NCI-H1417 (cell line): ENCODE results near the gene APLP1.

Experiments used
- DNase-seq, 3 experiments: peaks; one replicate each; lab custom pipeline; 2025; lab: John Stamatoyannopoulos, UW

APLP1 gene

DNA sequence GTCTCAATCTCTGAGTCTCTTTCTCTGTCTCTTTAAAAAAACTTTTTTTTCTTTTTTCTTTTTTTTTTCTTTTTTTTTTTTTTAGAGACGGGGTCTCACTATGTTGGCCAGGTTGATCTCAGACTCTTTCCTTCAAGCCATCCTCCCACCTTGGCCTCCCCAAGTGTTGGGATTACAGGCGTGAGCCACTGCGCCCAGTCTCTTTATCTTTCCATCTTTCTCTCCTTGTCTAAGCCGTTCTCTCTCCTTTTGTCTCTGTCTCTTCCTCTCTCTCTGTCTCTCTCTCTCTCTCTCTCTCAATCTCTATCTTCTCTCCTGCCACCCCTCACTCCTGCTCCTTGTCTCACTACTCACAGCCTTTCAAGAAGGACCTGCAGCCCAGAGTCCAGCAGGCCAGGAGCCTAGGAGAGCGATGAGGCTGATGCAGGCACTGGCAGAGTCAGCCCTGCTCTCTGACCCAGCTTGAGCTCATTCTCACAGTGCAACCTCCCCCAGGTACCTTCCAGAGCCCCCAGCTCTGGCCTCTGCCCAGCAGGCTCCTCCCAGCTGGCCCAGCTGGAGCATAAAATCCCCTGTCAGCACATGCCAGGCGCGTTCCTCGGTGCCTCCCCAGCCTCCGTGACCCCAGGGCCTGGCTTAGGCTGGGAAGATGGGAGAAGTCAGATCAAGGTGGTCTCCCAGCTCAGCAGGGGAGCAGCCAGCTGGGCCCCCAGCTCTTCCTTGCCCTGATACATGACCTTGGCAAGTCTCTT lies 16.2 kb upstream of the APLP1 start, which contains the start of gene NPHS1:
Gene NPHS1 (minus strand): TSS at position 476 of the 752 bp plus-strand sequence. CDS start 667 bp downstream, outside the sequence.
- no peak for DNase-seq

DNA sequence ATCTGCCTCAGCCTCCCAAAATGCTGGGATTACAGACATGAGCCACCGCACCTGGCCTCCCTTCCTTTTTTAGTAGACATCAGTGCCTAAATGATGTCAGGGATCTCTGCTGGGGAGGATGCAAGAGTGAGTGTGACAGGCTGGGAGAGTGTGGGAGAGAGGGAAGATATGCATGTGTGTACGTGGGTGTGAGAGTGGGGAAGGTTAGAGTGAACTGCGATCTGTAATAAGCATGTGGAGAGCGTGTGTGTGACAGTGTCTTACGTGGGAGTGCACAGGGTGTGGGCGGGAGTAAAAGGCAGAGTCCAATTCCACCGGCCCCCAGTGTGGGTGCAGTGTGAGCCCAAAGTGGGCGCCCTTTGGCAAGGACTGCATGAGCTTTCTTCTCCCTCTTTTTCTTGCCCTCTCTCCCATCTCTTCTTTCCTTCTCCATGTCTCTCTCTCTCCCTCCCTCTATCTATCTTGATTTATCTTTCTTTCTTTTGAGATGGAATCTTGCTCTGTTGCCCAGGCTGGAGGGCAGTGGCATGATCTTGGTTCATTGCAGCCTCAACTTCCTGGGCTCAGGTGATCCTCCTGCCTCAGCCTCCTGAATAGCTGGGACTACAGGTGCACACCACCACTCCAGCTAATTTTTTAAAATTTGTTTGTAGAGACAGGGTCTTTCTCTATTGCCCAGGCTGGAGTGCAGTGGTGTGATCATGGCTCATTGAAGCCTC lies 15.2 kb upstream of the APLP1 start:
- no peak for DNase-seq

DNA sequence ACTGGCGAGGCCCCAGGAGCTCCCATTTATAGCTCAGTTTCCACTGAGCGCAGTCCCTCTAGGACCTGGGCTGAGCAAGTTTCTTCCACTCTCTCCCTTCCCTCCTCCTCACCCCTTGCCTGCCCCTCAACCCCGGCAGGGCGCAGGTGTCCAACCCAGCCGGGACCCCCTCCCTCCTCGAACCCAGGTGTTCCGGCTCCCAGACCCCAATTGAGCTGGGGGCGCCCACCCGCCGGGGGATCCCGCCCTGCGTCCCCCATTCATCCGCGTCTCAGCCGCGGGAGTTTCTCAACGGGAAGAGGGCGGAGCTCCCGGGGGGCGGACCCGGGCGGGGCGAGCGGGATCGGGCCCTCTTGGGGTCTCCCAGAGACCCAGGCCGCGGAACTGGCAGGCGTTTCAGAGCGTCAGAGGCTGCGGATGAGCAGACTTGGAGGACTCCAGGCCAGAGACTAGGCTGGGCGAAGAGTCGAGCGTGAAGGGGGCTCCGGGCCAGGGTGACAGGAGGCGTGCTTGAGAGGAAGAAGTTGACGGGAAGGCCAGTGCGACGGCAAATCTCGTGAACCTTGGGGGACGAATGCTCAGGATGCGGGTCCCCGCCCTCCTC lies 11.7 kb upstream of the APLP1 start, which contains the start of gene KIRREL2:
Gene KIRREL2 (plus strand): TSS at position 366 of the 604 bp plus-strand sequence. CDS start 209 bp downstream, at position 575.
- DNase-seq: peak in 2 of 3 experiments; percentile 32 to 48

DNA sequence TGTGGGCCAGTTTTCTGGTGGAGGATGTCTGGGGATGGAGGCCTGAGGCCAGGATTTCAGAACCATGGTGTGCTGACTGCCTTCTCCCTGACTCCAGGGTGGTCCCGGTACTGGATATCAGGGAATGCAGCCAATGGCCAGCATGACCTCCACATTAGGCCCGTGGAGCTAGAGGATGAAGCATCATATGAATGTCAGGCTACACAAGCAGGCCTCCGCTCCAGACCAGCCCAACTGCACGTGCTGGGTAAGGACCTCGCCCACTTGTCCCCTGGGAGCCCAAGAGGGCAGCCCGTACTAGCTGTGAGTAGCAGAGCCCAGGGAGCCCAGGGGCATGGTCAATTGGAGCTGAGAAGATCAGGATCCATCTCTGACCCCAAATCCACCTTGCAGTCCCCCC lies 10.1 kb upstream of the APLP1 start:
- no peak for DNase-seq

DNA sequence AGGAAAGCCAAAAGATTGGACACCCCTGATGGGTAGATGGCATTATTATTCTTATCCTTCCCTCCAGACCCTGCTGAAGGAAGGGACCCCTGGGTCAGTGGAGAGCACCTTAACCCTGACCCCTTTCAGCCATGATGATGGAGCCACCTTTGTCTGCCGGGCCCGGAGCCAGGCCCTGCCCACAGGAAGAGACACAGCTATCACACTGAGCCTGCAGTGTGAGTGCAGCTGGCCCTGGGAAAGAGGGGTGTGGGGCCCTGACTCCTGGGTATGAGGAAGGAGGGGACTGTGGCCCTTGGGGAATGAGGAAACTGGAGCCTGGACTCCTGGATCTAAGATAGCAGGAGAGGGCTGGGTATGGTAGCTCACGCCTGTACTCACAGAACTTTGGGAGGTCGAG lies 9.0 kb upstream of the APLP1 start:
- no peak for DNase-seq

DNA sequence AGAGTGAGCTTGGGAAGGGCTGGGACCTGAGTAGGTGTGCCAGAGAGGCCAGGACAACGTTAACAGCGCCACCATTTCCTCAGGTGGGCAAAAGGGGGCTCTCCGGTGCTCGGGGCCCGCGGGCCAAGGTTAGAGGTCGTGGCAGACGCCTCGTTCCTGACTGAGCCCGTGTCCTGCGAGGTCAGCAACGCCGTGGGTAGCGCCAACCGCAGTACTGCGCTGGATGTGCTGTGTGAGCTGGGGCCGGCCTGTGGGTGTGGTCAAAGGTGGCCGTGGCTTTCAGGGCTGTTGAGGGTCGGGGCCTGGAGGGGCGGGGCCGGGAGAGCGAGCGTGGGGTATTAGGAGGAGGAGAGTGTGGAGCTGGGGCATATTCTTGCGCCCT lies 7.9 kb upstream of the APLP1 start:
- no peak for DNase-seq

DNA sequence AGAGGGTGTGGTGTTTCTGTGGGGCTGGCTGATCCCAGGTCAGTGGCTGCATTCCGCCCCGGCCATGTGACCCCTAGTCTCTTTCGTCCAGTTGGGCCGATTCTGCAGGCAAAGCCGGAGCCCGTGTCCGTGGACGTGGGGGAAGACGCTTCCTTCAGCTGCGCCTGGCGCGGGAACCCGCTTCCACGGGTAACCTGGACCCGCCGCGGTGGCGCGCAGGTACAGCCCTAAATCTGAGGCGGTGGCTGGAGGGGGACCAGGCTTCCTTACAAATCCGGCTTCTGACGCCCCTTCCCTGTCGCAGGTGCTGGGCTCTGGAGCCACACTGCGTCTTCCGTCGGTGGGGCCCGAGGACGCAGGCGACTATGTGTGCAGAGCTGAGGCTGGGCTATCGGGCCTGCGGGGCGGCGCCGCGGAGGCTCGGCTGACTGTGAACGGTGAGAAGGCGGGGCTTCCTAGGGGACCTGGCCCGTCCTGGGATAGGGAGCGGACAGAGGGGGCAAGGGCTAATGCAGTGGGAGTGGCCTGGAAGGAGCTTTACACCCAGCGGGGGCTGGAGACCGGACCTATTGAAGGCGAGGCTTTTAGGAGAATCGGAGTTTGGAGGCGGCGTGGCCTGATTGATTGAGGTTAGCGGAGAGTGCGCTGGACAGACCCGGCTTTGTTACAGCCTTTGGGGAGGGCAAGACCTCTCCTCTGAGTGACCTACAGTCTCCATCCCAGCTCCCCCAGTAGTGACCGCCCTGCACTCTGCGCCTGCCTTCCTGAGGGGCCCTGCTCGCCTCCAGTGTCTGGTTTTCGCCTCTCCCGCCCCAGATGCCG lies 7.3 kb upstream of the APLP1 start:
- DNase-seq: no peak

DNA sequence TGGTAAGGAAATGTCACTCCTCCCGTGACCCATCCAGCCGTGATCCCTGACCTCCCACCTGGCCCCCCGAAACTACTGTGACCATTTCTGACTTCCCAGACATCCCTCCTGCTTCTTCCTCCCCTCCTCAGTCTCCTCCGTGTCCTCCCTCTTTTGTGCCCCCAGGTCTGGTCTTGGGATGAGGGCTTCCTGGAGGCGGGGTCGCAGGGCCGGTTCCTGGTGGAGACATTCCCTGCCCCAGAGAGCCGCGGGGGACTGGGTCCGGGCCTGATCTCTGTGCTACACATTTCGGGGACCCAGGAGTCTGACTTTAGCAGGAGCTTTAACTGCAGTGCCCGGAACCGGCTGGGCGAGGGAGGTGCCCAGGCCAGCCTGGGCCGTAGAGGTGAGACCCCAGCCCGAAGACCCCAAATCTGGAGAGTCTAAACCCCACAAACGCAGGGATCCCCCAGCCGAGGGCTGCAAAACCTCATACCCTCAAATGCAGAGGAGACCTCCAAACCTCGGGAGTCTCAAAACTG lies 6.7 kb upstream of the APLP1 start:
- DNase-seq: no peak

DNA sequence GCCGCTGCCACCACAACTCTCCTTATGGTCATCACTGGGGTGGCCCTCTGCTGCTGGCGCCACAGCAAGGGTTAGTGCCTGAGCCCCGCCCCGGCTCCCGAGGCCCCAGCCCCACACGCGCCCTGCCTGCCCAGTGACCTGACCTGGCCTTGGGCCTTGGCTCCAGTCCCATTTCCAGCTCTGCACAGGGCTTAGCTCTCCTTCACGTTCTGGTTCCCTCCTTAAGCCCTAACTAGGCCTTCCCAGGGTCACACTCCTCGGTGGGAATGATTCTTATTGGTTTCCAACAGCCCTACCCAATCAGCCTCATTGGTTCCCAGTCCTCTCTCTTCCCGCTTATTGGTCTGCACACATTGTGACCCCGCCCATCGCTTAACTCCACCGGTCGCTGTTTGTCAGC lies 5.8 kb upstream of the APLP1 start:
- DNase-seq: no peak

DNA sequence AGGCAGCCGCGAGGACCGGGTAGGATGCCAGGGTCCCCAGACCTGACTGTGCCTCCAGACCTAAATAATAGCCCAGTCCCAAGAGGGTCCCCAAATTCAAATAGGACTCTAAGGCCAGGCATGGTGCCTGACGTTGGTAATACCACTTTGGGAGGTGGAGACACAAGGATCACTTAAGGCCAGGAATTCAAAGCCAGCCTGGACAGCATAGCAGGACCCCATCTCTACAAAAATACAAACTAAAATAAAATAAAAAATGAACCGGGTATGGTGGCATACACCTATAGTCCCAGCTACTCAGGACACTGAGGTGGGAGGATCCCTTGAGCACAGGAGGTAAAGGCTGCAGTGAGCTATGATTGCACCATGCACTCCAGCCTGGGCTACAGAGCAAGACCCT lies 5.4 kb upstream of the APLP1 start:
- DNase-seq: no peak

DNA sequence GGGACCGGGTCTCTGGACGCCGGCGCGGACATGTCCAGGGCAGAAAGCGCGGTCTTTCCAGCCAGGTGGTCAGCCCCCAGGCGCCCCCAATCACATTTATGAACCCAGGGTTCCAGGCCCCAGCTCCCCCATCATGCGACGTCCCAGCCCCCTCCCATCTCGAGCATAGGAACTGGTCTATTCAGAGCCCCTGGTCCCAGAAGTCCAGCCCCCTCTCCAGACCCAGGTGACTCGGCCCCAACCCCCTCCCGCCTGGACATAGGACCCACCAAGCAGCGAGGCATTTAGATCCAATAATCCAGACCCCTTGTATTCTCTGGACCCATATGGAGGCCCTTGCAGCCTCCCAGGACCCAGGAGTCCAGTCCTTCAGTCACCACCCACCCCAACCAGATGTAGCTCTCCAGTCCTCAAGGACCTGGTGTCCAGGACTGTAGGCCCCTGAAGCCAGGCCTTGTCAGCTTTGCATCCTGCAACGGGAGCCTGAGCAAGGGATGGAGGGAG lies 501 bp downstream of the APLP1 start:
- no peak for DNase-seq

DNA sequence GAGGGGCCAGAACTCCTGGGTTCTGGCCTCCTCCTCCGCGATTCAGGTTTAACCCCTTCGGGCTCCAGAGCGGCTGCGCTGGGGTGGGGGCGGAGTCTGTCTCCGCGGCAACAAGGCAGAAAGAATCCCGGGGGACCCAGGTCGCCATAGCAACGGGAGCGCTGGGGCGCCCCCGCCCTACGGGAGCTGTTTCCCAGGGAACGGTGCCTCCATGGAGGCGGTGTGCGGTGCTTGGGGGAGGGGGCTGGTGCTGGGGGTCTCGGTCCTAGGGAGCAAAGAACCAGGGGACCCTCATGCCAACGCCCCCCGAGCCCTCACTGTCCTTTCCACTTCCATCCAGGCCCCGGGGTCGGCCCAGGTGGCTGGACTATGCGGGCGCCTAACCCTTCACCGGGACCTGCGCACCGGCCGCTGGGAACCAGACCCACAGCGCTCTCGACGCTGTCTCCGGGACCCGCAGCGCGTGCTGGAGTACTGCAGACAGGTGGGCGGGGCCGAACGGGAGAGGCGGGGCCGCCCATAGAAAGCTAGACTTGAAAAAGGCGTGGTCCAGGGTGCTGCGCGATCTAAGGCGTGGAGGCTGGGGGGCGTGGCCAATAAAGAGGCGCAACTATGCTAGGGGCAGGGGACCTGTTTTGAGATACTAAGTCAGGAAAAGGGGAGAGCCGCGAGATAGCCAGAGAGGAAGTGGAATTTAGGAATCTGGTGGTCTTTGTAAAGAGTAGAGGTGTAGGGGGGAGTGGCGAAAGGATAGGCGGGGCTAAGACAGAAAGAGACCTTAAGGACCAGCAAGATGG lies 1.2 kb downstream of the APLP1 start:
- DNase-seq: peak; percentile 91 to 97 (median 96)

DNA sequence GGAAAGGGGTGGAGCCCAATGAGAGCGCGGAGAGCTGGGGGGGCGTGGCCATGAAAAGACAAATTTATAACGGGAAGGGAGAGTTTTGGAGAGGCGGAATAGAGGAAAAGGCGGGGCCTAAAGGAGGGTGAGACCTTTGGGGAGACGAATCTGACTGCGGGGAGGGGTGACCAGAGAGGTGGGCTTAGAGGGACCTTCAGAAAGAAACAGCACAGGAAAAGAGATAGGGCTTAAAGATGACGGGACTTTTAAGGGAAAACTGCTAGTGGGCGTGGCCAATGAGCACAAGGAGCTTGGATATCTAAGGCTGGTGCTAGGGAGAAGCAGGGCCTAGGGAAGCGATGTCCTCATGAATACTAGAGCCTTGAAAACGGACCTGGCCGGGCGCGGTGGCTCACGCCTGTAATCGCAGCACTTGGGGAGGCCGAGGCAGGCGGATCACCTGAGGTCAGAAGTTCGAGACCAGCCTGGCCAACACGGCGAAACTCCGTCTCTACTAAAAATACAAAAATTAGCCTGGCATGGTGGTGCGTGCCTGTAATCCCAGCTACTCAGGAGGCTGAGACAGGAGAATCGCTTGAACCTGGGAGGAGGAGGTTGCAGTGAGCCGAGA lies 1.9 kb downstream of the APLP1 start:
- DNase-seq: peak in 1 of 3 experiments; percentile 94

DNA sequence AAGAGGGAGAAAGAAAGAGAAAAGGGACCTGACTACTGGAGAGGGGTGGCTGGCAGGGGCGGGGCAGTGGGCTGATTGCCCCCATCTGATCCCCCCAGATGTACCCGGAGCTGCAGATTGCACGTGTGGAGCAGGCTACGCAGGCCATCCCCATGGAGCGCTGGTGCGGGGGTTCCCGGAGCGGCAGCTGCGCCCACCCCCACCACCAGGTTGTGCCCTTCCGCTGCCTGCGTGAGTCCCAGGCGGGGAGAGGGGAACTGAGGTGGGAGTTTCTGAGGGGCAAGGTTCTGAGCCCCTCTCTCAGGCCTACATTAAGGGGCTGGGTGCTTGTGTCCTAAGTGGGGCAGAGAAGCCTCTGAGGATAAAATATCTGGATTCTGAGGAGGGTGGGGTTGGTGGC lies 2.4 kb downstream of the APLP1 start:
- DNase-seq: no peak

DNA sequence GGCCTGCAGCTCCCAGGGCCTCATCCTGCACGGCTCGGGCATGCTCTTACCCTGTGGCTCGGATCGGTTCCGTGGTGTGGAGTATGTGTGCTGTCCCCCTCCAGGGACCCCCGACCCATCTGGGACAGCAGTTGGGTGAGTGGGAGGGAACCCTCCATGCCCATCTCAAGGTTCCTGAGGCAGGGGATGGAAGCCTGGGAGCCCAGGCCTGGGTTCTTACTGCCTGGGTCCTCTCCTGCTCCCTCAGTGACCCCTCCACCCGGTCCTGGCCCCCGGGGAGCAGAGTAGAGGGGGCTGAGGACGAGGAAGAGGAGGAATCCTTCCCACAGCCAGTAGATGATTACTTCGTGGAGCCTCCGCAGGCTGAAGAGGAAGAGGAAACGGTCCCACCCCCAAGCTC lies 3.2 kb downstream of the APLP1 start:
- DNase-seq: no peak

DNA sequence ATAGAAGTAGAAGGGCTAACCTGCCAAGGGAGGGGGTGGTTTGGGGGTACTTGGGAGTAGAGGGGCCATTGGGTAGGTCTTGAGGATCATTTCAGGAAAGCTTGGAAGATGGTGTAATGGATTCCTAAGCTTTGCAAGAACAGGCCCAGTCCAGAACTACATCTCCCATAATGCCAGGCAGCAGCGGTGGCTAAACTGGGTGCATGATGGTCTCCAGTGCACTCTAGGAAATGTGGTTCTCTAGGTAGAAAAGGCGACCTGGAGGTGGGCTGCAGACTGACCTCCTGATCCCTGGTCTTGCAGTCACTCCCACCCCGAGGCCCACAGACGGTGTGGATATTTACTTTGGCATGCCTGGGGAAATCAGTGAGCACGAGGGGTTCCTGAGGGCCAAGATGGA lies 3.8 kb downstream of the APLP1 start:
- DNase-seq: no peak

DNA sequence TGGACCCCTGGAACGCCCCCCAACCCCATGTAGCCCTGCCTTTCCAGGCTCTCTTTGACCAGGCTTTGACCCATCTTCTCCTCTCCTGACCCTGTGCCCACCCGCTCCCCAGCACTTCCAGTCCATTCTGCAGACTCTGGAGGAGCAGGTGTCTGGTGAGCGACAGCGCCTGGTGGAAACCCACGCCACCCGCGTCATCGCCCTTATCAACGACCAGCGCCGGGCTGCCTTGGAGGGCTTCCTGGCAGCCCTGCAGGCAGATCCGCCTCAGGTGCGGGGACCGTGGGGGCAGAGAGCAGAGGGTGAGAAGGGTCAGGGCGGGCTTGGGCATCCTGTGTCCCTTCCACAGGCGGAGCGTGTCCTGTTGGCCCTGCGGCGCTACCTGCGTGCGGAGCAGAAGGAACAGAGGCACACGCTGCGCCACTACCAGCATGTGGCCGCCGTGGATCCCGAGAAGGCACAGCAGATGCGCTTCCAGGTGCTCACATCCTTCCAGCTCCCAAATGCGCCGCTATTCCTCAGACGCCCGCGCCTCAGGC lies 6.1 kb downstream of the APLP1 start:
- no peak for DNase-seq

DNA sequence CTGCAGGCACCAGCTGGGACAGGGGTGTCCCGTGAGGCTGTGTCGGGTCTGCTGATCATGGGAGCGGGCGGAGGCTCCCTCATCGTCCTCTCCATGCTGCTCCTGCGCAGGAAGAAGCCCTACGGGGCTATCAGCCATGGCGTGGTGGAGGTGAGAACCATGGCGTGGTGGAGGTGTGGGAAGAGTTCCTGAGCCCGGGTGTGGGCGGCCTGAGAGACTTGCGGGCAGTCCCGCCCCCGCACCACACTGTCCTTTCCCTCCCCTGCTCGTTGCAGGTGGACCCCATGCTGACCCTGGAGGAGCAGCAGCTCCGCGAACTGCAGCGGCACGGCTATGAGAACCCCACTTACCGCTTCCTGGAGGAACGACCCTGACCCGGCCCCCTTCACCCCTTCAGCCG lies 10.7 kb downstream of the APLP1 start:
- DNase-seq: no peak

DNA sequence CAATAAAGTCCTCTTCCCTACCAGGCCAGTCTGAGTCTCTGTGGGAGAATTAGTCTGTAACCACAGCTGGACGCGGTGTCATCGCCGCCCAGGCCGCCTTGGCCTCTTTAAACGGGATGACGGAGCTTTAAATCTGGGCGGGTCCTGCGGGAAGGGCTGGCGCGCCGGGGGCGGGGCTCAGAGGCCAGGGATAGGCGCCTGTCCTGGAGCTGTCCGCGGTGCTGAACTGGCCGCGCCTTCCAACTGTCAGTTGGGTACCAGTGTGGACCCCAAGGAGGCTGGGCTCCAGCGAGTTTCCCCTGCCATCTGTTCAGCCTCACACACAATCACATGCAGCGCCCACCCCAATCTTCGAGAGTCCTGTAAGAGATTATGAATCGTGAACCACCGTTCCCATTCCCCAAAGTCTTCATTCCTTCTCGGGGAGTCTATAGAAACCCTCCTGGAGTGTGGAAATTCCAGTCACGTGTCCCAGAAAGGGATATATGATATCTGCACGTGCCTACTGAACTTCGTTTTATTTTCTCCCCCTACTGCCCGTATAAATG lies 11.5 kb downstream of the APLP1 start:
- peak in 1 of 3 experiments; percentile 34 for DNase-seq
